Measurements from ENCODE around the gene CCDC61.

DNA sequence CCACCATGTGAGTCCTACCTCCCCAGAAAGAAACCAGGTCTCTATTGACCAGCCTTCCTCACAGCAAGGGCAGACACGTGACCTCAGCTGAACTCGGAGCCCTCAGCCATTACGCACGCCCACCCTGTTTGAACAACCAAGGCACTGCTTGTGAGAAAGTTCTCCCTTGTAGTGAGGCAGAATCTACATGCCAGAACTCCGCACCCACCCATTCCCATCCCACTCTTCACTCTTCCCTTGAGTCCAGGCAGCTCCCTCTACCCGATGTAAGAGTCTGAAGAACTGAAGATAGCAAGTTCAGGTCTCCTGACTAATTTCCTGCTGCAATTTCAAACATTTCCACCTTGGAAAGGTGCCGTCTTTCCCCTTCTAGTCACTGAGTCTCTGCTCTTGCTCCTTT lies 28.0 kb upstream of the CCDC61 start:
- TF ChIP-seq POLR2A (IDR thresholded peaks at IDR 0.05; ENCODE audit: low read length) = no peak
- no peak for TF ChIP-seq GATA1 (IDR thresholded peaks at IDR 0.05; ENCODE audit: low read depth, low read length)
